Activated naive CD8-positive, alpha-beta T cell treated with anti-CD3 and anti-CD28 coated beads, Interleukin-2, amount 50 U/mL, for 24 hours (primary cell): ENCODE measurements around the gene SLC39A11.
"Not testable (repeated sequence)": the region's sequence is repeated elsewhere in the genome, so short reads cannot be mapped to it uniquely, and the experiment has no call there.

ENCODE experiments used
- ATAC-seq: fragments of 150-1000 bp; cut with Tn5 transposase; one replicate; pipeline ENCODE4 v1.10.0; 2021
- DNase-seq: peaks from one replicate; pipeline ENCODE4 v3.0.0; 2021
- H3K27ac Mint-ChIP-seq: one replicate; pipeline ENCODE4 v1.8.0; 2021; ENCODE audit warnings: mild to moderate bottlenecking, mixed read lengths
- H3K27me3 Mint-ChIP-seq: one replicate; pipeline ENCODE4 v1.8.0; 2021; ENCODE audit warnings: mixed read lengths
- H3K36me3 Mint-ChIP-seq: one replicate; pipeline ENCODE4 v1.8.0; 2021; ENCODE audit warnings: low read depth, mixed read lengths
- H3K4me1 Mint-ChIP-seq: one replicate; pipeline ENCODE4 v1.8.0; 2021; ENCODE audit warnings: mixed read lengths
- H3K4me3 Mint-ChIP-seq: one replicate; pipeline ENCODE4 v1.8.0; 2021; ENCODE audit warnings: mild to moderate bottlenecking, moderate library complexity, mixed read lengths
- H3K9me3 Mint-ChIP-seq: one replicate; pipeline ENCODE4 v1.8.0; 2021; ENCODE audit warnings: mixed read lengths

Gene SLC39A11

GRCh38 chr17:73007407-73007806 lies 85.1 kb downstream of the SLC39A11 start:
- Mint-ChIP-seq H3K27ac (no peak overlapping the region), H3K9me3 (no peaks in the 10 kb centered on the region), H3K36me3 (peaks cover 5% of the 10 kb centered on the region), H3K4me1 (peaks cover 10% of the 10 kb centered on the region), H3K27me3 (no peaks in the 10 kb centered on the region), H3K4me3 (no peak overlapping the region)
- ATAC-seq (no peak), DNase-seq (no peak)

- no peaks in the 10 kb centered on the region for H3K4me1 Mint-ChIP-seq
- no peaks in the 10 kb centered on the region for H3K9me3 Mint-ChIP-seq
- H3K36me3 Mint-ChIP-seq: peaks cover 3% of the 10 kb centered on the region
- no peaks in the 10 kb centered on the region for H3K27me3 Mint-ChIP-seq
- H3K4me3 Mint-ChIP-seq: no peak overlapping the region
- ATAC-seq (no peak), DNase-seq (no peak)
- no peak overlapping the region for H3K27ac Mint-ChIP-seq
Observed at GRCh38 chr17:73005360-73005759, 87.1 kb downstream of the SLC39A11 start.

- Mint-ChIP-seq H3K4me1 (no peaks in the 10 kb centered on the region), H3K36me3 (peaks cover 3% of the 10 kb centered on the region), H3K4me3 (no peak overlapping the region), H3K27ac (no peak overlapping the region), H3K9me3 (no peaks in the 10 kb centered on the region), H3K27me3 (no peaks in the 10 kb centered on the region)
- no peak for DNase-seq
- no peak for ATAC-seq
Observed at GRCh38 chr17:73003487-73003886, 89.0 kb downstream of the SLC39A11 start.

- DNase-seq: no peak
- Mint-ChIP-seq H3K36me3 (peaks cover 4% of the 10 kb centered on the region), H3K27me3 (no peaks in the 10 kb centered on the region), H3K9me3 (peaks cover 8% of the 10 kb centered on the region), H3K4me1 (no peaks in the 10 kb centered on the region), H3K27ac (no peak overlapping the region), H3K4me3 (no peak overlapping the region)
- ATAC-seq: no peak
Observed at GRCh38 chr17:73000832-73001231, 91.7 kb downstream of the SLC39A11 start.

DNA sequence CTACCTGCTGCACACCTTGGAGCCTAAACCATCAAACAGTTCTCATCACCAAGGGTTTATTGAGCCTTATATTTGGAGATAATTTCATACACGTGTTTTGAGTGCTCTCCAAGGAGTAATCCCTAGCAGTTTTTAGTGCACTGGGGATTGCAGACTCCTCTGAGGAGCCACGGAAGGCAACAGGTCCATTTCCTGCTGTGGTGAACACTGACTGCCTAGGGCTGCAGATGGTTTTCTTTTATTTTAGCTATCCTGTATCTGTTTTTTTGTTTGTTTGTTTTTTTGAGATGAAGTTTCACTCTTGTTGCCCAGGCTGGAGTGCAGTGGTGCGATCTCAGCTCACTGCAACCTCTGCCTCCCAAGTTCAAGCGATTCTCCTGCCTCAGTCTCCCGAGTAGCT lies 93.0 kb downstream of the SLC39A11 start:
- H3K4me1 Mint-ChIP-seq, H3K27me3 Mint-ChIP-seq: not testable (repeated sequence)

DNA sequence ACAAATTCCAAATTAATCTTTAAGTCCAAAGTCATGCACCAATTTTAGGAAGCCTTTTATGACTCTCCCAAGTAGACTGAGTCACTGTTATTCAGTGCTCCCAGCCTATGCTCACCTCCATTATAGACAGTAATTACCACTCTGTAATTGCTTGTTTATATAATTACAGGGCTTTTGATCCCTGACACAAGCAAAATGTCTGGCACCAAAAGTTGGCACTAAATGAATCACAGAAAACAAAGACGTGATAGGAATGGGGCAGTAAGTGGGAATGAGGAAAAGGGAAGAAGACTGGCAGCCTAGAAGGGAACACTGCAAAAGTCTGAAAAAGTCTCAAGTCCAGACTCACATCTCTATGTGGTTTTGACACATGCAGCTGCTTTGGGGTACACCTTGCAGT lies 94.1 kb downstream of the SLC39A11 start:
- Mint-ChIP-seq H3K36me3 (peaks cover 5% of the 10 kb centered on the region), H3K27me3 (no peaks in the 10 kb centered on the region), H3K27ac (peak overlapping the region; percentile 11), H3K4me1 (peaks cover 6% of the 10 kb centered on the region), H3K9me3 (peaks cover 11% of the 10 kb centered on the region), H3K4me3 (no peak overlapping the region)
- DNase-seq: no peak
- ATAC-seq: no peak

More for the DNA sequence above, 93.0 kb downstream of the SLC39A11 start:
- peaks cover 11% of the 10 kb centered on the region for H3K9me3 Mint-ChIP-seq
- DNase-seq, H3K27ac Mint-ChIP-seq, H3K36me3 Mint-ChIP-seq, ATAC-seq, H3K4me3 Mint-ChIP-seq: not testable (repeated sequence)

- Mint-ChIP-seq H3K27ac (no peak overlapping the region), H3K27me3 (no peaks in the 10 kb centered on the region), H3K4me3 (no peak overlapping the region), H3K36me3 (peaks cover 4% of the 10 kb centered on the region), H3K9me3 (peaks cover 14% of the 10 kb centered on the region), H3K4me1 (peaks cover 14% of the 10 kb centered on the region)
- DNase-seq (no peak), ATAC-seq (no peak)
Observed at GRCh38 chr17:72997559-72997958, 94.9 kb downstream of the SLC39A11 start.

DNA sequence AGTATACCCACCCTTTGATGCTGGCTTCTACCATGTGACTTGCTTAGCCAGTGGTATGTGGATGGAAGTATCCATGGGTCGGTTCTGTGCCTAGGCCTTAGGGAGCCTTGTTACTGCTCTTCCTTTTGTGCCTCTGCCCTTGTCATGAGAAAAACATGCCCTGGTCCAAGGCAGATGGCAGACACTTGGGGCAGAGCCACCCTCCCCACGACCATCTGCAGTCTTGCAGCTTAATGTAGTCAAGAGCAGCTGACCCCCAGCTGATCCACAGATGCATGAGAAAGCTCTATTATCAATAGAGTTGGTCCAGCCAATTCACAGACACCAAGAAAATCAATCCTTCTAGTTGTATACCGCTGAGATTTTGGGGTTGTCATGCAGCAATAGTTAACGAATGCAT lies 95.7 kb downstream of the SLC39A11 start:
- no peaks in the 10 kb centered on the region for H3K27me3 Mint-ChIP-seq
- peaks cover 19% of the 10 kb centered on the region for H3K4me1 Mint-ChIP-seq
- peaks cover 4% of the 10 kb centered on the region for H3K36me3 Mint-ChIP-seq
- ATAC-seq (no peak), DNase-seq (no peak)
- no peak overlapping the region for H3K27ac Mint-ChIP-seq
- H3K4me3 Mint-ChIP-seq: no peak overlapping the region
- H3K9me3 Mint-ChIP-seq: peaks cover 17% of the 10 kb centered on the region

GRCh38 chr17:72995008-72995656 lies 97.4 kb downstream of the SLC39A11 start:
- H3K27me3 Mint-ChIP-seq: no peaks in the 10 kb centered on the region
- ATAC-seq (no peak), DNase-seq (no peak)
- no peak overlapping the region for H3K27ac Mint-ChIP-seq
- H3K4me3 Mint-ChIP-seq: no peak overlapping the region
- H3K9me3 Mint-ChIP-seq: peaks cover 17% of the 10 kb centered on the region
- H3K4me1 Mint-ChIP-seq: peaks cover 22% of the 10 kb centered on the region
- peaks cover 4% of the 10 kb centered on the region for H3K36me3 Mint-ChIP-seq

GRCh38 chr17:72992783-72993467 lies 99.6 kb downstream of the SLC39A11 start:
- peak; percentile 85 for ATAC-seq
- Mint-ChIP-seq H3K27ac (peak overlapping the region; percentile 79), H3K9me3 (peaks cover 17% of the 10 kb centered on the region), H3K4me1 (peaks cover 24% of the 10 kb centered on the region), H3K4me3 (peak overlapping the region; percentile 29)
- peak; percentile 32 for DNase-seq
- not testable (repeated sequence) for H3K36me3 Mint-ChIP-seq, H3K27me3 Mint-ChIP-seq

DNA sequence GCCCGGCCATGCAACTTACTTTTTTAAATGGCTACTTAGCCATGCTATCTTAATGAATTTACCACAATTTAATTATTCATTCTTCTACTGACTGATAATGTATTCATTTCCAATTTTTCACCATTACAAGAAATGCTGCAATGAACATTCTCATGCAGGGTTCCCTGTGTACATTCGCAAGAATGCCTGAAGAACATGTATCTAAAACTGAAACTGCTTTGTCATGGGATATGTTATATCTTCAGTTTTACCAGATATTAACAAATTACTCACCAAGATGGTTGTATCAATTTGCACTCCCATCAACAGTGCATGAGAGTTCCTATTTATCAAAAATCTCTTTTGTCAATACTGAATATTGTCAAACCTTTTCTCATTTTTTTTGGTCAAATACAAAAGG lies 100.8 kb downstream of the SLC39A11 start:
- no peak for DNase-seq
- H3K4me3 Mint-ChIP-seq: no peak overlapping the region

DNA sequence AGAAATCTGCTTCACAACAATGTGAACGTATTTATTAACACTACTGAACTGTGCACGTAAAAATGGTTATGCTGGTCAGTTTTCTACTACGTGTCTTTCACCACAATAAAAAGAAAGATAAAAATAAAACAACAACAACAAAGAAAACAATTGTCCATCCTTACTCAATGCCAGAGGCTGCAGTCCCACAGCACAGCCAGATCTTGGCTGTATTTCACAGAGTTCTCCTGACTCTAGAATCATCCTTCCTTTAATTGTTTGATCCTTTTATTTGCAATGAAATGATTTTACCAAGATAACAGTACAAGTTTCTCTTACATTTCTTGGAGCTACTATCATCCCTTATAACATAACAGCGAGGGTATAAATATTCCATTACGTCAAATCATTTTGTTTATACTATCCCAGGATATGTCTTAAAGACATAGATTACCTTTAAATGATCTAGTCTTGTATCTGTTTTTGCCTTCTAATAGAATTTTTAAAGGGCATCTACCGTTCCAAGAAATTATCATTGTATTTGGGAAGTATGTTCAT lies 103.3 kb downstream of the SLC39A11 start:
- peaks cover 6% of the 10 kb centered on the region for H3K9me3 Mint-ChIP-seq
- no peak overlapping the region for H3K27ac Mint-ChIP-seq
- H3K4me3 Mint-ChIP-seq: no peak overlapping the region
- no peaks in the 10 kb centered on the region for H3K36me3 Mint-ChIP-seq
- no peak for DNase-seq
- ATAC-seq: no peak
- H3K4me1 Mint-ChIP-seq: peaks cover 26% of the 10 kb centered on the region
- no peaks in the 10 kb centered on the region for H3K27me3 Mint-ChIP-seq

More for the DNA sequence above, 100.8 kb downstream of the SLC39A11 start:
- Mint-ChIP-seq H3K9me3 (peaks cover 17% of the 10 kb centered on the region), H3K4me1 (peaks cover 24% of the 10 kb centered on the region), H3K27me3 (no peaks in the 10 kb centered on the region), H3K36me3 (peaks cover 4% of the 10 kb centered on the region), H3K27ac (no peak overlapping the region)
- no peak for ATAC-seq

- DNase-seq (no peak), ATAC-seq (no peak)
- no peak overlapping the region for H3K27ac Mint-ChIP-seq
- H3K9me3 Mint-ChIP-seq: peaks cover 6% of the 10 kb centered on the region
- peaks cover 21% of the 10 kb centered on the region for H3K4me1 Mint-ChIP-seq
- no peaks in the 10 kb centered on the region for H3K27me3 Mint-ChIP-seq
- H3K4me3 Mint-ChIP-seq: no peak overlapping the region
- no peaks in the 10 kb centered on the region for H3K36me3 Mint-ChIP-seq
Observed at GRCh38 chr17:72988451-72988850, 104.0 kb downstream of the SLC39A11 start.

GRCh38 chr17:72987166-72987565 lies 105.3 kb downstream of the SLC39A11 start:
- DNase-seq (no peak), ATAC-seq (no peak)
- Mint-ChIP-seq H3K4me3 (no peak overlapping the region), H3K4me1 (peaks cover 8% of the 10 kb centered on the region), H3K27ac (no peak overlapping the region), H3K27me3 (no peaks in the 10 kb centered on the region), H3K36me3 (no peaks in the 10 kb centered on the region), H3K9me3 (no peaks in the 10 kb centered on the region)
